ENCODE measurements around the gene RAI1.
"Not testable (repeated sequence)": the region's sequence is repeated elsewhere in the genome, so short reads cannot be mapped to it uniquely, and the experiment has no call there.

The RAI1 gene

GRCh38 chr17:17681744-17682292 lies 560 bp downstream of the RAI1 start:
- no peak for DNase-seq (ENCODE audit: low read depth, low spot score)

GRCh38 chr17:17682293-17682736 lies 1.1 kb downstream of the RAI1 start:
- DNase-seq (ENCODE audit: low read depth, low spot score), result no peak

DNA sequence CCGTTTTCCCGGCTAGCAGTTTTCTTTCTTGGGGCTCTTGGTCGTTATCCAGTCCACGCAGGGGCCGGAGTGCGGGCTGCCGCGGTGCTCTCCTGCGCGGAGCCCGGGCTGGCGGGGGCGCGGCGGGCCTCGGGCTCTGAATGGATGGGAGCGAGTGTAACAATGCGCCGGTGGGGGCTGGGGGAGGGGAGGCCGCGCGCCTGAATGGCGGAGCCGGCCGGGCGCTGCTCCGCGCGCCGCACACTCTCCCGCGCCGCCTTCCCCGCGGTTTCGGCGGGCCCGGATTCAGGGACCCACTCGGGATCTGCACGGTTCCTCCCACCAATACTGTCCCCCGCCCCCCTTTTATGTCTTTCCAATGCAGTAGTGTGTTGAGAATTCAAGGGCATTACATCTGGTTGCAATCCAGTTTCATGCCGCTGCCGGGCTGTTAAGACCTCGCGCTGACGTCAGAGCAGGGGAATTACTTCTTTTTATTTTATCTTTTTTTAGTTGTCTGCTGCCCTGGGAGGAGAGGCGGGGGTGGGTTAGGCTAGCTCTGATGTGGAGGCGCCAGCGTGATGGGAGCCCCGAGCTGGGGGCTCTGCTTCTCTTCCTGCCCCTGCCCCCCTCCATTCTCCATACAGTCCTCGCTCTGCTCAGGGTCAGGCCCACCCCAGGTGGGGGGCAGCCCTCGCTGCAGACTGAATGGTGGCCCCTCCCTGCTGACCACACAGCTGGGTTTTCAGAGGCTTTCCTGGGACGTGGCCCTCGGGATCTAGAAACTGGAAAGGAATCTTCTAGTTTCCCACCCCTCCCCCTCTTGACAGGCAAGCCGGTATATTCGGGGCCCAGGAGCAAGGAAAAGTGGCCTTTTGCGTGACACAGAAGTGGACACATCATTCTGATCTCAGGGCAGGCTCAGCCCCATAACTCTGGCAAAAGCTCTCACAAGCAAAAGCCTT lies 1.8 kb downstream of the RAI1 start:
- no peak for DNase-seq (ENCODE audit: low read depth, low spot score)

GRCh38 chr17:17683710-17684365 lies 2.6 kb downstream of the RAI1 start:
- no peak for DNase-seq (ENCODE audit: low read depth, low spot score)

DNA sequence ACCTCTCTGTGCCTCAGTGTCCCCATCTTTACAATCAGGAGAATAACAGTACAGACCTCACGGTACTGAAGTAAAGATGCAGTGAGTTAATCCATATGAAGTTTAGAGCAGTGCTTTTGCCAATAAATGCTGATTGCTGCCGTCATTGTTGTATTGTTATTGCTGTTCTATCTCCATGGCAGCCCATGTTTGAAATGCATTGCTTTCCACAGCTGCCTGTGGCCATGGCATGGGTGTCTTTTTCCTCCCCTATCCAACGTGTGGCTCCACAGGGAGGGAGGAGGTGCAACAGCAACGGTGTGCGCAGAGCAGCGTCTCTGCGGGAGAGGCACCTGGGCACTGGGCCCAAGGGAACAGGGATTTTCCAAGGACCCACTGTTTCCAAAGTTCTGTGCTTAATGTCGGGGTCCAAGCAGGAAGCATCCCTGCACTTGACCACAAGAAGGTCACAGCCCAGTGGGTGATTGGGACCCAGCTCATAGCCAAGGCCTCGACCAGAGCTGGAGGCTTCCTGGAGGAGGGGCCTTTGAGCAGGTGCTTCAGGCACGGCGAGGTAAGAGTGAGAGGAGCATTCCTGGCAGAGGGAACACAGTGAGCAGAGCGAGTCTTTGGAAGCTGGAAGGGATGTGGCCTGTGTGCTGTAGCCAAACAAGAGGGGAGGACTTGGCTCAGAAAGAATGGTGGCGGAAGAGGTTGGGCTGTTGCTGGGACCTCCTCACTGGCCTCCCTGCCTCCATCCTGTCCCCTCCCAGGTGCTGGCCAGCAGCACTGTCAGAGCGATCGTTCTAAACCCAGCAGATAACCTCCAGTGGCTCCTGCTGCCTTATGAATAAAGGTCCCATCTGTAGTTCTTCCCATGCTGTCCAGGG lies 3.9 kb downstream of the RAI1 start:
- DNase-seq (ENCODE audit: low read depth, low spot score), result no peak

- DNase-seq (ENCODE audit: low read depth, low spot score), result no peak
Measured at GRCh38 chr17:17685775-17686291, 4.6 kb downstream of the RAI1 start.

DNA sequence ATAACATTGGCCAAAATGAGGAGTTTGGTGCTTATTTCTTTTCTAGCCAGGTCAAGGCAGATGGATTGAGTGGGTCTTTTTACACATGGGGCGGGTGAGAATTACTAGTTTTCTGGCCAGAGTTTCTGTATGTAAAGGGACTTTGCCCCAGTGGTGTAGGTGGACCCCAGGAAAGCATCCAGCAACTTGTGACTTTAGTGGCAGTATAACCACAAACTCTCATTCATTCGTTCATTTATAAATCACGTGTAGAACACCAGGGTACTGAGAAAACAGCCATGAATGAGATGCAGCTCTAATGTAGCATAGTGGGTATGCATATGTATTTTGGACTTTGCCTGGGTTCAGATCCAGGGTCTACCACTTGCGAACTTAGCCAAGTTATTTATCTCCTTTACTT lies 8.1 kb downstream of the RAI1 start:
- no peak for DNase-seq (ENCODE audit: low read depth, low spot score)

DNA sequence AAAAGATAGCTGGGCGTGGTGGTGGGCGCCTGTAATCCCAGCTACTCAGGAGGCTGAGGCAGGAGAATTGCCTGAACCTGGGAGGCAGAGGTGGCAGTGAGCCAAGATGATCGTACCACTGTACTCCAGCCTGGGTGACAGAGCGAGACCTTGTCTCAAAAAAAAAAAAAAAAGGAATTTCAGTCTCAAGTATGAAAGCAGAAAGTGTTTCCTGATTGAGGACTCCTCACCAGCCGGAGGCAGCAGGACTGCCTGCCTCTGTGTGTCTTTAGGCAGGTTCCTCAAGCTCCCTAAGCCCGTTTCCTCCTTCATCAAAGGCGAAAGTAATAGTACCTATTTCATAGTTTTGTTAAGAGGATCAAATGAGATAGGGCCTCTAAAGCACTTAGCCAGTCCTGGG lies 9.0 kb downstream of the RAI1 start:
- DNase-seq (ENCODE audit: low read depth, low spot score), result not testable (repeated sequence)

- DNase-seq (ENCODE audit: low read depth, low spot score), result no peak
Measured at GRCh38 chr17:17691468-17692263, 10.4 kb downstream of the RAI1 start.

GRCh38 chr17:17692353-17693252 lies 11.3 kb downstream of the RAI1 start:
- DNase-seq (ENCODE audit: low read depth, low spot score), result no peak

DNA sequence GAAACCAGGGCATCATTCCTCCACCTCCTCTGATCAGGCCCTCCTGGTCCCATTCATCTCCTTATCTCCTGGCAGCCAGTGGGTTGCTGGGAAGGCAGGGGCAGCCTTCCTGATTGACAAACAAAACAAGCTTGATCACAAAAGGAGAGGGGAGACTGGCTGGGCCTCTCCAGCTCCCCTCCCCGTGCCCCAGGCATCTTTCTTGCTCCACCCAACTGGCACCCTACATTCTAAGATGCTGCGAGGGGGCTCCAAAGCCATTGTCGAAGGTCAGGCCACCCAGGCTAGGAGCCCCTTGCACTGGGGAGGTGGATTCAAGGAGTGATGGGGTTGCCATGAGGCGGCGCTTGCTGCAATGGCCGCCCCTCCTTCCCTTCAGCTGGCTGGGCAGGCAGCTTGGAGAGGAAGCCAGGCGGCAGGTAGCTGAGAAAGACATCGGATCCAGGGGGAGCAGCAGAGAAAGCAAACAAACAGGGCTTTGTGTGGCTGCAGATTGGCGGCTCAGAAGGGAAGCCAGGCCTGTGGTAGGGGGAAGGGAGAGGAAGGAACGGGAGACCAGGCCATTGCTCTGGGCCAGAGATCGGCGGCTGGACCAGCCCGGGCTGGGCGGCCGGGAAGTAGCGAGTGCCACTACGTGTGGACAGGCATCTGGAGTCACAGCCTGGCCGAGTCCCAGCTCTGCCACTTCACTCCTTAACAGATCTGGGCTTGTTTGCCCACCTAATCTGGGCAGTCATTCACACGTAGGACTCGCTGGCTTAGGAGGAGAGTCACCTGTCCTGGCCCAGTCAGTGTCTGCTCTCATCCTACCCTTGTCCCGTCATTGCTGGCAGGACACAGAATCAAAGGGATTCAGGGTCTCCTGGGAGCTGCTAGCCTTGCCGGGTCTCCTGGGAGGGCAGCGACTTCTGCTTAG lies 12.3 kb downstream of the RAI1 start:
- no peak for DNase-seq (ENCODE audit: low read depth, low spot score)

DNA sequence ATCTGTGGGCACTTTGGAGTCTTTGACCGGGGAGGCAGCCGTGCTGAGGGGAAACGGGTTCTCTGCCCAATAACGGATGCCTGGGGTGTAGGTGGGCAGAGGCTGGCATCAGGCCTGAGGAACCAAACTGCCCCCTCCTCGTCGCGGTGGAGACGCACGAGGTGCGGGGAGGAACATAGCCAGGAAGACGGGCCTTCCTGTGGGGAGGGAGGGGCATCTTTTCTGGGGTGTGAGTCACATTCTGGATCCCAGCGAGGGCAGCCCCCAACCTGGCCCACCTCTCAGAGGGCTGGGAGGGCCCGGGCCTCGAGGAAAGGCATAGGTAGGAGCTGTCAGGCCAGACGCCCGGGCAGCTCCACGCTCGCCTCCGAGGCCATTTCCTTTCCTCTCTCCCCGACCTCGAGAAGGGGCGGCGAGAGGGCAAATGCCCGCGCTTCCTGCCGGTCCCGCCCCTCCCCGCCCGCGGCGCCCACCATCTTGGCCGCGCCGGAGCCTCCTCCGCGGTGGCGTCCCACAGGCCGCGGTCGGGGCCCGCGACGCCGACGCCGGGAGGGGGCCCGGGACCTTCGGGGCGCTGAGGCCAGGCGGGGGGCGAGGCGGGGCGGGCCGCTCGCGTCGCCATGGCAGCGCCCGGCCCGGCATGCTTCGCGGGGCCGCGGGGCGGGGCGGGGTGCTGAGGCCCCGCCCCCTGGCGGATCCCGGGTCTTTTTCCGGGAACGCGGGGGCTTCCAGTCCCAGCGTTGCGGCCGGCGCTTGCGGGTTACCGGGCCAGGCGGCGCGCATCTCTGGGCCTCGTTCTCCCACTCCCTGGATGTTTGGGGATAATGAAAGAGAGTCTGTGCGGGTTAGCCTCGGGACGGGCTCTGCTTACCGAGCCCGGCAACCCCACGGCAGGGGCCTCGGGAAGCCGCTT lies 13.2 kb downstream of the RAI1 start:
- DNase-seq (ENCODE audit: low read depth, low spot score), result no peak

GRCh38 chr17:17696085-17696484 lies 14.8 kb downstream of the RAI1 start:
- no peak for DNase-seq (ENCODE audit: low read depth, low spot score)

DNA sequence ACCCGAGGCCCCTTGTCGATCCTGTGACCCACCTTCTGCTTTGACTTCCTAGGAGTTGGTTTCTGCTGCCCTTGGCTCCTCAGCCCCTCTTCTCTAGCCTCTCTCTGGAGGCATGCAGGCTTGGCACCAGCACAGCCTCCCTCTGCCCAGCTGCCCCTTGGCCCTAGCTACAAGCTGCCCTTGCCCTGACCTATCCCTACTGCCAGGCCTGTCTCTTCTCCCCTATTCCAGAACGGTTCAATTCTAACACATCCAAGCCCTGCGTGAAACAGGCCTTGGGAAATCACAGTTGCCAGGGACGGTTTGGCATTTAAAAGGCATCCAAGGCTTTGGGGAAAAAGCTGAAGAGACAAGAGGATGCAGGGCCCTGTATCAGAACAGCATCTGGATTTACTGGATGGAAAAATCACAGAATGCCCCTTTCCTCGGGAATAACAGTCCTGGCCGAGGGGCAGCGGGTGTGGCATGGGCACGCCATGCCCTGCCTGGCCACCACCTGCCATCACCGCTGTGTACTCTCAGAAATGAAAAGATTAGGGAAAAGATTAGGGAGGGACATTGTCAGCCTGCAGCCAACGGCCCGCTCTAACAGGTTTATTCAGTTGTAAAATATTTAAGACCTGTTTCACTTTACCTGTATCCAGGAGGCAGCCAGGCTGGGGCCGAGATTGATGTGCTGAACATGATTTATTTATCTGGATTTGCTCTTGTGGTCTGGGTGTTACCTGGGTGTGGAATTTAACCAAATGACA lies 15.8 kb downstream of the RAI1 start:
- DNase-seq (ENCODE audit: low read depth, low spot score), result no peak

- no peak for DNase-seq (ENCODE audit: low read depth, low spot score)
Measured at GRCh38 chr17:17698371-17698770, 17.1 kb downstream of the RAI1 start.

DNA sequence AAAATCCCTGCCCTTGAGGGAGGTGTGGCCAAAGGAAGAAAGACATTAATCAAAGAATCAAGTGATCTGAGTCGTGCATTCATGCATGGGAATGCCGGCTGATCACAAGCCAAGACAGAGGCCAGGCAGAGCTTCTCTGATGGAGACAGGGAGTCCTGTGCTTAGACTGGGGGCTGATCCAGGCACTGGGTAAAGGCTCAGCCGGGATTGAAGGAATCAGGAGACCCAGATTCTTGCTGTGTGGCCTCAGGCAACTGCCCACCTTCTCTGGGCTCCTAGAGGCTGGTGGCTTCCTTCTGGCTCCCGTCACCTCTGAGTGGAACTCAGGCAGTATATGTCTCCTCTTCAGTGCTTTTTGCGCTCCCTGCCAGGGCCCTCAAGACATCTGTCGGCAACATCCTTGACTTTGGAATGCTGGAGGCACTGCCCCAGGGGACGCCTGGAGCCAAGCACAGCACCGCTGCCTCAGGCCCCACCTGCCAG lies 17.7 kb downstream of the RAI1 start:
- DNase-seq (ENCODE audit: low read depth, low spot score), result no peak

GRCh38 chr17:17699491-17699890 lies 18.2 kb downstream of the RAI1 start:
- DNase-seq (ENCODE audit: low read depth, low spot score), result no peak

All from iPS DF 19.7 (cell line).